22Rv1 (cell line): Measurements from ENCODE around the gene MAP1LC3B.
"Not testable (repeated sequence)": the region's sequence is repeated elsewhere in the genome, so short reads cannot be mapped to it uniquely, and the experiment has no call there.

Experiments
- H3K27ac ChIP-seq: fragments of 450-650 bp; 2 replicates; pipeline ENCODE4 v1.5.1; 2017
- ZFX ChIP-seq: fragments of 450-650 bp; IDR thresholded peaks from 2 replicates; pipeline ENCODE4 v1.6.1; 2017; ENCODE audit warnings: antibody characterized with exemption, borderline replicate concordance
- TF ChIP-seq, protein P1 (sequence below): fragments of 450-650 bp; IDR thresholded peaks from 2 replicates; pipeline ENCODE4 v1.5.1; 2017; ENCODE audit warnings: mild to moderate bottlenecking

MAP1LC3B gene

DNA sequence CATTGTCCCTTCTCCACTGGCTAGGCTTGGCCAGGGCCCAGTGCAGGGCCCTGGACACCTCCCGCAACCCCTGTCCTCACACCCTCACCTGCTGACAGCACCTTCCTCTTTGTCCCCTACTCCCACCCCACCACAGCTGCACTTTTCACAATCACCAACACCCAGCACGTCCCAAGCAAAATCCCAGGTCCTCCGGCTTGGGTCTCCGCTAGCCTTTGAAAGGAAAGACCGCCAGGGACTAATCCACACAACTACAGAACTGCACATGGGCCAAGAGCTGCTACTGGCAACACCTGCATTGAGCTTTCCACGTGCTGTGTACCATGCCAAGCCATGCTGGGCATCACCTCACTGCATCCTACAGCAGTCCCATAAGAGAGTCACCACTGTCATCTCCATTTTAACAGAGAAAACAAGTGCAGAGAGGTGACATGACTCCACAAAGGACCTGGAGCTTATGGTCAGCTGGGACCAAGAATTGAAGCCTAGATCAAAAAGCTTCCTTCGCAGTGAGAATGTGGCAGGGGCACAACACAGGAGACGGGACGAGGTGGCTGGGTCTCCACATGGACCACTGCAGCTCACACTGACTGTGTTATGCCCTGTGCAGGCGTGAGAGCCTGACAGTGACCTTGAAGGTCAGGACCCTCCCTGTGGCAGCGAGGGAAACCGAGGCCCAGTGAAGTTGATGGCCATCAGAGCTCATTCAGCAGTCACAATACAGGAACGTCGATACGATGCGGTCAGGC lies 31.1 kb upstream of the MAP1LC3B start:
- TF ChIP-seq ZFX = no peak
- TF ChIP-seq, protein P1, sequence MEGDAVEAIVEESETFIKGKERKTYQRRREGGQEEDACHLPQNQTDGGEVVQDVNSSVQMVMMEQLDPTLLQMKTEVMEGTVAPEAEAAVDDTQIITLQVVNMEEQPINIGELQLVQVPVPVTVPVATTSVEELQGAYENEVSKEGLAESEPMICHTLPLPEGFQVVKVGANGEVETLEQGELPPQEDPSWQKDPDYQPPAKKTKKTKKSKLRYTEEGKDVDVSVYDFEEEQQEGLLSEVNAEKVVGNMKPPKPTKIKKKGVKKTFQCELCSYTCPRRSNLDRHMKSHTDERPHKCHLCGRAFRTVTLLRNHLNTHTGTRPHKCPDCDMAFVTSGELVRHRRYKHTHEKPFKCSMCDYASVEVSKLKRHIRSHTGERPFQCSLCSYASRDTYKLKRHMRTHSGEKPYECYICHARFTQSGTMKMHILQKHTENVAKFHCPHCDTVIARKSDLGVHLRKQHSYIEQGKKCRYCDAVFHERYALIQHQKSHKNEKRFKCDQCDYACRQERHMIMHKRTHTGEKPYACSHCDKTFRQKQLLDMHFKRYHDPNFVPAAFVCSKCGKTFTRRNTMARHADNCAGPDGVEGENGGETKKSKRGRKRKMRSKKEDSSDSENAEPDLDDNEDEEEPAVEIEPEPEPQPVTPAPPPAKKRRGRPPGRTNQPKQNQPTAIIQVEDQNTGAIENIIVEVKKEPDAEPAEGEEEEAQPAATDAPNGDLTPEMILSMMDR = no peak

DNA sequence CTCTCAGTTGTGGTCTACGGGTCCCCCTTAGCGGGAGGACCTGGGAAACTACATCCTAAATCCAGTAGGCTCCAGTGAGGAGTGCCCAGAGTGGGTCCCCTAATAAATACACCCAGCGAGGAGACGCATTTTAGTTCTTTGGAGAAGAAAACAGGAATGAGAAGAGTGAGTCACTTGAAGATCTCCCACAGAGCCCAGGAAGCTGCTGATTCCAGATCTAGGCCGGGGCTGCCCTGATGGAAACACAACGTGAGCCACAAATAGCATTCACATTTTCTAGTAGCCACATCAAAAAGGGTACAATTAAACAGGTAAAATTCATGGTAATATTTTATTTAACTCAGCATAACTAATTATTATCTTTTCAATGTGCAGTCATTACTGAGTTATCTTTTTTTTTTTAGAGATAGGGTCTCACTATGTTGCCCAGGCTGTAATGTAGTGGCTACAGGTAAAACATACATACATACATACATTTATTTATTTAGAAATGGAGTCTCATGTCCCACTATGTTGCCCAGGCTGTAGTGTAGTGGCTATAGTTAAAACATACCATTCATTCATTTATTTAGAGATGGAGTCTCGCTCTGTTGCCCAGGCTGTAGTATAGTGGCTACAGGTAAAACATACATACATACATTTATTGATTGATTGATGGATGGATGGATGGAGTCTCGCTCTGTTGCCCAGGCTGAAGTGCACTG lies 30.1 kb upstream of the MAP1LC3B start:
- no peak for TF ChIP-seq ZFX
- TF ChIP-seq, protein P1 = no peak

More for the DNA sequence above, 31.1 kb upstream of the MAP1LC3B start:
- H3K27ac ChIP-seq = no peak overlapping the region

DNA sequence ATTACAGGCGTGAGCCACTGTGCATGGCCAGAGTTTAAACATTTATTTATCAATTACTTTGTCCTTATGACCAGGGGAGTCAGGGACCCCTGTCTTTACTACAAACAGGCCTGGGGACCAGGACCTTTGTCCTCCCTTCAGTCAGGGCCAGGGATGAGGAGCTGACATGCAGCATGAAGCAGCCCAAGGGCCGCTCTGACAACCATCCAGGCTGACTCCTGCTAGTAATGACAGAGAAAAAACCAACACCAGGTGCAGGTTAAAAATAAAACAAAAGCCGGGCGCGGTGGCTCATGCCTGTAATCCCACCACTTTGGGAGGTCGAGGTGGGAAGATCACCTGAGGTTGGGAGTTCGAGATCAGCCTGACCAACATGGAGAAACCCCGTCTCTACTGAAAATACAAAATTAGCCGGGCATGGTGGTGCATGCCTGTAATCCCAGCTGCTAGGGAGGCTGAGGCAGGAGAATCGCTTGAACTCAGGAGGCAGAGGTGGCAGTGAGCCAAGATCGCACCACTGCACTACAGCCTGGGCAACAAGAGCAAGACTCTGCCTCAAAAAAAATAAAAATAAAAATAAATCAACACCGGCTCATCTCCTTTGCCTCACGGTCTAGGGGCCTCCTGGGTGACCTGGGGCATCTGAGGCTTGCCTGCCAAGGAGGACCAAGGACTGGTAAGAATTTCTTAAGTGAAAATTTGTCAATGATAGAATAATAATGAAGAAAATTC lies 29.1 kb upstream of the MAP1LC3B start:
- not testable (repeated sequence) for H3K27ac ChIP-seq

More for the DNA sequence above, 30.1 kb upstream of the MAP1LC3B start:
- H3K27ac ChIP-seq = no peak overlapping the region

DNA sequence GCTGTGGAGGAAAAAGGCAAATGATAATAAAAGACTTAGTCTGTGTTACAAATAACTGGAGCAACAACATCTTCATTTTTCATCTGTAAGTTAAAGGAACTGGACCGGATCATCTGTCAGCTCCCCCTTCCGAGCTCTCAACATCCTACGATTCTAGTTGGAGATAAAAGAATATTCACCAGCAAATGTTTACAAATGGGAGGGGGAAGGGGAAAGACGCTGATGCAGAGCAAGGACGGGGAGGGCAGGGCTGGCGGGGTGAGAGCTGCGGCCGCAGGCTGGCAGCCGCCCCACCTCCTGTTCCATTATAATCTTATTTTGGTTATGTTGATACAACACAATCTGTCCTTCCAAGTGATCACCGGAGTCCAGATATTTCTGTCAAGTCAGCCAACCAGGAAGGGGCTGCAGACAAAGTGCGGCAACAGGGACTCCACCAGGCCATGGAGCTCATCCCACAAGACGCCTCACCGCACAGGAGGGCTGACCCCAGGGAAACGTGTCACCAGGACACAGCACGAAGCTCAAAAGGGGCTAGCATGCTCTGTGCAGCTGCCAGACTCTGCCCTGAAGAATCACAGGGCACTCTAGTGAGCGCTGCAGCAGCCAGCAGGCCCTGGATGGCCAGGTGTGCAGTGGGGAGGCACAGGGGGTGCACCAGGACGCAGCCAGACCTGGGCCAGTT lies 28.2 kb upstream of the MAP1LC3B start:
- no peak overlapping the region for H3K27ac ChIP-seq
- TF ChIP-seq, protein P1 = no peak
- TF ChIP-seq ZFX = no peak

DNA sequence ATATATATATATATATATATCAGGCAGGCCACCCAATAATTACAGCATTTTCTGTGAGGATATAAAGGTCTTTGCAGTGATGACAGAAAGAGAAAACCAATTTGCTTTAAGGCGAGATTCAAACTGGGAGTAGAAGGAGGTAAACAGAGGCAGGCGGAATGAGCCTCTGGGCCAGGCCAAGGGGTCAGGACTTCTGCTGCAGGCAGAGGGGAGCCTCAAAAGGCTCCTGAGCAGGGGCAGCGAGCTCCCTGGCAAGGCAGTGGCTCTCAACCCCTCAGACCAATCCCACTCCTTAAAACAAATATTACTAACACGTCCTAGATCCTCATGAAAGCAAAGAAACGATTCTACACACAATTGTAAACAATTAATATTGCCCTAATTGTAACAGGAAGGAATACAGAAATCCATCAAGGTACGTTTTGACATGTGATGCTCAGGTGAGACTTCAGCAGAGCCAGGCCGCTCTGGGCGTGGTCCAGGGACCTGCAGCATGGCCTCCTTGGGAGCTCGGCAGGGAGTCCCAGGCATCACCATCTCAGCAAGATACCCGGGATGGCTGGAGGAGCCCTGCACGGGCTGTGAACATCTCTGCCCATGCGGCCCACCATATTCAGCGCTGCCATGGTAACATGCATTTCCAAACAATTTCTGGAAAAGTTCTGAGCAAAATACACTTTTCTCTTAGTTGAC lies 27.0 kb upstream of the MAP1LC3B start:
- TF ChIP-seq, protein P1 = no peak
- no peak for TF ChIP-seq ZFX
- no peak overlapping the region for H3K27ac ChIP-seq

DNA sequence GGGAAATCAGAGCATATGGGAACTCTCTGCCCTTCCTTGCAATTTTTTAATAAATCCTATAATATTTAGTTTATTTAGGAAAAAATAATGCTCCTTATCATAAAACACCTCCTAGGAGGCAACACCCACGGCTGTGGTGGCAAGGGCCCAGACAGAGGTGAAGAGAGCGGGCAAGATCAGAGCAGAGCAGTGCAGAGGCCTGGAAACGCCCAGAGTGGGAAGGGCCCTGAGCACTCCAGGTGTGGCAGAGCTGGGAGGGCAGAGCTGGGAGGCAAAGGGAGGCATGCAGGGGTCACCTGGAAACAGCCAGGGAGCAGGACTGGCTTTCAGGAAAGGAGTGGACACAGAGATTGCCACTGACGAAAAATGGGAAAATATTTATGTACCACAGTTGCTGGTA lies 25.8 kb upstream of the MAP1LC3B start:
- TF ChIP-seq, protein P1 = no peak
- TF ChIP-seq ZFX = no peak
- H3K27ac ChIP-seq = no peak overlapping the region

DNA sequence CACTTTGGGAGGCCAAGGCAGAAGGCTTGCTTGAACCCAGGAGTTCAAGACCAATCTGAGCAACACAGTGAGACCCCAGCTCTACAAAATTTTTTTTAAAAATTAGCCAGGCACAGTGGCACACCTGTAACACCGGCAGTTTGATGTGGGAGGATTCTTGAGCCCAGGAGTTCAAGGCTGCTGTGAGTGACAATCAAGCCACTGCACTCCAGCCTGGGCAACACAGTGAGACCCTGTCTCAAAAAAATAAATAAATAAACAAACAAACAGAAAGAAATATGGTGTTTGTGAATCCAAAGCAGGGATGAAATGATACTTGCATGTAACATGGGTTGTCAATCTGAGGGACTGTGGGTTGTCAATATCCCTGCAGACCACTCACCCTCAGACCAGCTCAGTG lies 25.2 kb upstream of the MAP1LC3B start:
- H3K27ac ChIP-seq = no peak overlapping the region
- TF ChIP-seq, protein P1 = no peak
- TF ChIP-seq ZFX = no peak
